HEK293 (cell line): ENCODE results near the gene SNTG2.

Source experiments
- CTCF ChIA-PET: fragments of 350-600 bp; formaldehyde crosslinking; extraction: SDS; loops from one replicate; lab custom pipeline; 2021; ENCODE audit warnings: antibody characterized with exemption; lab: Yijun Ruan, JAX
- POLR2A ChIA-PET: fragments of 300-600 bp; formaldehyde crosslinking; extraction: SDS; loops from one replicate; lab custom pipeline; 2020; ENCODE audit warnings: antibody characterized with exemption, inconsistent platforms; lab: Yijun Ruan, JAX
- H3K27ac ChIP-seq: fragments of 200-500 bp; sonication (Bioruptor generic); 2 replicates; pipeline ENCODE4 v1.5.1; 2014; ENCODE audit warnings: low read depth, low read length, control low read depth, inconsistent platforms; ENCODE audit errors: extremely low read depth
- H3K36me3 ChIP-seq, 2 experiments: fragments of 200-500 bp in 1 of 2; sonication (Bioruptor generic) in 1 of 2; 1 replicate in 1 of 2; 2 replicates in 1 of 2; pipeline ENCODE4 v1.5.1; 2014 to 2017; ENCODE audit warnings: inconsistent platforms in 2 of 2, low read length in 2 of 2; ENCODE audit not compliant: control insufficient read depth in 2 of 2, insufficient read depth in 1 of 2
- H3K4me1 ChIP-seq: fragments of 200-500 bp; sonication (Bioruptor generic); 2 replicates; pipeline ENCODE4 v1.5.1; 2014; ENCODE audit warnings: mild to moderate bottlenecking, low read length, inconsistent platforms; ENCODE audit not compliant: control insufficient read depth, insufficient read depth
- H3K4me3 ChIP-seq: 2 replicates; pipeline ENCODE4 v1.5.1; 2011; ENCODE audit warnings: low read depth, mild to moderate bottlenecking, control low read depth, low read length, moderate library complexity
- H3K9me3 ChIP-seq: fragments of 200-500 bp; sonication (Bioruptor generic); 2 replicates; pipeline ENCODE4 v1.5.1; 2014; ENCODE audit warnings: low read depth, low read length, inconsistent platforms; ENCODE audit not compliant: control insufficient read depth, insufficient read depth
- EGR2 ChIP-seq: fragments of 450-650 bp; formaldehyde crosslinking; IDR thresholded peaks from 2 replicates; pipeline ENCODE4 v1.5.1; 2016; ENCODE audit warnings: low read depth, missing biosample characterization, missing genetic modification characterization
- OSR2 ChIP-seq: fragments of 450-650 bp; formaldehyde crosslinking; IDR thresholded peaks from 2 replicates; pipeline ENCODE4 v1.5.1; 2016; ENCODE audit warnings: missing biosample characterization, missing genetic modification characterization
- ZNF19 ChIP-seq: fragments of 450-650 bp; formaldehyde crosslinking; IDR thresholded peaks from 2 replicates; pipeline ENCODE4; 2016; ENCODE audit warnings: missing biosample characterization, missing genetic modification characterization, low read depth
- ZNF274 ChIP-seq, 2 experiments: fragments of 200-500 bp in 1 of 2; fragments of 450-650 bp in 1 of 2; sonication (Bioruptor generic) in 1 of 2; formaldehyde crosslinking in 1 of 2; IDR thresholded peaks; 2 replicates each; pipeline versions ENCODE4 v1.5.1 to v1.6.1; 2014 to 2016; ENCODE audit warnings: borderline replicate concordance in 1 of 2, inconsistent platforms in 1 of 2, low read length in 1 of 2, missing biosample characterization in 1 of 2, missing genetic modification characterization in 1 of 2
- ZNF292 ChIP-seq: fragments of 450-650 bp; formaldehyde crosslinking; IDR thresholded peaks from 2 replicates; pipeline ENCODE4 v1.5.1; 2016; ENCODE audit warnings: low read depth, missing biosample characterization, missing genetic modification characterization, borderline replicate concordance
- ZNF549 ChIP-seq: fragments of 450-650 bp; IDR thresholded peaks from 2 replicates; pipeline ENCODE4 v1.5.1; 2018; ENCODE audit warnings: missing biosample characterization, missing genetic modification characterization, mild to moderate bottlenecking, inconsistent platforms, moderate library complexity
- ZNF571 ChIP-seq: fragments of 450-650 bp; formaldehyde crosslinking; IDR thresholded peaks from 2 replicates; pipeline ENCODE4 v1.5.0; 2017; ENCODE audit warnings: missing biosample characterization, missing genetic modification characterization
- ZNF600 ChIP-seq: fragments of 450-650 bp; formaldehyde crosslinking; IDR thresholded peaks from 2 replicates; pipeline ENCODE4 v1.5.1; 2016; ENCODE audit warnings: missing biosample characterization, missing genetic modification characterization
- ZXDB ChIP-seq: fragments of 450-650 bp; formaldehyde crosslinking; IDR thresholded peaks from 2 replicates; pipeline ENCODE4 v1.5.1; 2016; ENCODE audit warnings: missing biosample characterization, missing genetic modification characterization
- TF ChIP-seq, protein P1 (sequence below): fragments of 450-650 bp; formaldehyde crosslinking; IDR thresholded peaks from 2 replicates; pipeline ENCODE4; 2016; ENCODE audit warnings: missing biosample characterization, missing genetic modification characterization
- TF ChIP-seq, protein P2 (sequence below): fragments of 450-650 bp; formaldehyde crosslinking; IDR thresholded peaks from 2 replicates; pipeline ENCODE4 v1.5.1; 2016; ENCODE audit warnings: missing biosample characterization, missing genetic modification characterization
- TF ChIP-seq, protein P3 (sequence below): fragments of 450-650 bp; formaldehyde crosslinking; IDR thresholded peaks from 2 replicates; pipeline ENCODE4 v1.5.1; 2016; ENCODE audit warnings: missing biosample characterization, missing genetic modification characterization
- TF ChIP-seq, protein P4 (sequence below): fragments of 450-650 bp; formaldehyde crosslinking; IDR thresholded peaks from 2 replicates; pipeline ENCODE4 v1.5.1; 2016; ENCODE audit warnings: missing biosample characterization, missing genetic modification characterization
- TF ChIP-seq, protein P5 (sequence below): fragments of 450-650 bp; formaldehyde crosslinking; IDR thresholded peaks from 2 replicates; pipeline ENCODE4 v1.5.1; 2017; ENCODE audit warnings: missing biosample characterization, missing genetic modification characterization
- TF ChIP-seq, protein P6 (sequence below): sonication (generic); formaldehyde crosslinking; IDR thresholded peaks from 2 replicates; pipeline ENCODE4 v1.8.1; 2022; ENCODE audit warnings: mild to moderate bottlenecking, moderate library complexity, missing genetic modification reagents

The SNTG2 gene

DNA sequence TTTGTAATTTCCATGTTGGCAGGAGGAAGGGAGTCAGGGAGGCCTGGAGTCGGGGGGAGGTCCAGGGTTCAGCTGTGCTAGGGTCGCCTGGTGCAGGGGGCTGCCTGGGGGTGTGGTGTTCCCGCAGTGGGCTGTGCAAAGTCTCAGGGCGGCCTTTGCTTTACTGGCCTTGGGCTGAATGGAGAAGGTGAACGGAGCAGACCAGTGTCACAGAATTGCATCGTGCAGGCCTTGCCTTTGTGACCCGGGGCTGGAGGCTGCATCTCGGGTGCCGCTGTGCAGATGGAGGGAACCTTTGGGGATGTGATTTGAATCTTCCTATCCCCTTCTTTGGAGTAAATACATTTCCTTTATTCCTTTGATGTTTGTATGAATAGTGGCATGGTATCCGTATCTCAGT lies 8.8 kb downstream of the SNTG2 start:
- H3K4me1 ChIP-seq, result no peaks in the 10 kb centered on the region
- TF ChIP-seq, protein P1, sequence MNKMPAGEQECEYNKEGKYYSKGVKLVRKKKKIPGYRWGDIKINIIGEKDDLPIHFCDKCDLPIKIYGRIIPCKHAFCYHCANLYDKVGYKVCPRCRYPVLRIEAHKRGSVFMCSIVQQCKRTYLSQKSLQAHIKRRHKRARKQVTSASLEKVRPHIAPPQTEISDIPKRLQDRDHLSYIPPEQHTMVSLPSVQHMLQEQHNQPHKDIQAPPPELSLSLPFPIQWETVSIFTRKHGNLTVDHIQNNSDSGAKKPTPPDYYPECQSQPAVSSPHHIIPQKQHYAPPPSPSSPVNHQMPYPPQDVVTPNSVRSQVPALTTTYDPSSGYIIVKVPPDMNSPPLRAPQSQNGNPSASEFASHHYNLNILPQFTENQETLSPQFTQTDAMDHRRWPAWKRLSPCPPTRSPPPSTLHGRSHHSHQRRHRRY (tag by site-specific recombination), result no peak
- TF ChIP-seq, protein P2, sequence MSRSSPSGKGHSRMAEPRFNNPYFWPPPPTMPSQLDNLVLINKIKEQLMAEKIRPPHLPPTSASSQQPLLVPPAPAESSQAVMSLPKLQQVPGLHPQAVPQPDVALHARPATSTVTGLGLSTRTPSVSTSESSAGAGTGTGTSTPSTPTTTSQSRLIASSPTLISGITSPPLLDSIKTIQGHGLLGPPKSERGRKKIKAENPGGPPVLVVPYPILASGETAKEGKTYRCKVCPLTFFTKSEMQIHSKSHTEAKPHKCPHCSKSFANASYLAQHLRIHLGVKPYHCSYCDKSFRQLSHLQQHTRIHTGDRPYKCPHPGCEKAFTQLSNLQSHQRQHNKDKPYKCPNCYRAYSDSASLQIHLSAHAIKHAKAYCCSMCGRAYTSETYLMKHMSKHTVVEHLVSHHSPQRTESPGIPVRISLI (tag by site-specific recombination), result no peak
- no peak for TF ChIP-seq ZNF19
- TF ChIP-seq, all 188 proteins: peak for 0
- H3K4me3 ChIP-seq, result no peak overlapping the region
- no peaks in the 10 kb centered on the region for H3K36me3 ChIP-seq
- ChIA-PET POLR2A (no interaction called here), CTCF (interaction anchor here (1.1 kb wide), 1 partner anchor 169 kb away, joined by 3 read pairs; no protein-coding TSS in a partner anchor)
- no peak overlapping the region for H3K27ac ChIP-seq
- H3K9me3 ChIP-seq, result no peaks in the 10 kb centered on the region

DNA sequence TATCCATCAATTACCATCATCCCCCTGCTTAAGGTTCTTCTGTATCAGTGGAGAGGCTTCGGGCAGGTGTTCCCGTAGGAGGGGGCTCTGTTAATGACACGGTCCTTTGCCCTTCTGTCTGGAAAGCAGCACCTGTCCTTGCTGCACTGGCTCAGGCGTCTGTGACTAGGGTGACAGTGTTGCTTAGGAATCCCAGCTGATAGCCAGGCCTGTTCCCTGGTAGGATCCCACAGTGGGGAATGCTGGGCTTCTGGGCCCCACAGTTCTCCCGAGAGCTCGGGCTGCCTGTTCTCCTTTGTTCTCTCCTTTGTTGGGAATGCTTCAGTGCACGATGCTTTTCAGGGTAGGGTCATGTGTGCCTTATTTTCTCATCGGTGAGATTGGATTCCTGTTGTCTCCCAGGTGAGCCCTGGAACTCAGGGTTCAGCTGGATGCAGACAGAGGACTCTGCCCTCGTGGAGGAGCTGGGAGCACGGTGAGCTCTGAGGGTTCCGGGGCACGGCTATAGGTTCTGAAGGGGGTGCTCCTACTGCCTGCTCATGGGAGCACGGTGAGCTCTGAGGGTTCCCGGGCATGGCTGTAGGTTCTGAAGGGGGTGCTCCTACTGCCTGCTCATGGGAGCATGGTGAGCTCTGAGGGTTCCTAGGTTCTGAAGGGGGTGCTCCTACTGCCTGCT lies 9.6 kb downstream of the SNTG2 start:
- Histone ChIP-seq H3K36me3 (no peaks in the 10 kb centered on the region), H3K27ac (no peak overlapping the region), H3K4me1 (no peaks in the 10 kb centered on the region), H3K9me3 (no peaks in the 10 kb centered on the region), H3K4me3 (no peak overlapping the region)
- CTCF ChIA-PET, result interaction anchor here (0.6 to 1.3 kb wide), 3 partner anchors 246 to 591 kb away, joined by 3 read pairs; no protein-coding TSS in a partner anchor
- POLR2A ChIA-PET, result interaction anchor here (1.0 kb wide), 1 partner anchor 10 kb away, joined by 3 read pairs; the partner anchor contains the start of gene SNTG2
- TF ChIP-seq, protein P3, sequence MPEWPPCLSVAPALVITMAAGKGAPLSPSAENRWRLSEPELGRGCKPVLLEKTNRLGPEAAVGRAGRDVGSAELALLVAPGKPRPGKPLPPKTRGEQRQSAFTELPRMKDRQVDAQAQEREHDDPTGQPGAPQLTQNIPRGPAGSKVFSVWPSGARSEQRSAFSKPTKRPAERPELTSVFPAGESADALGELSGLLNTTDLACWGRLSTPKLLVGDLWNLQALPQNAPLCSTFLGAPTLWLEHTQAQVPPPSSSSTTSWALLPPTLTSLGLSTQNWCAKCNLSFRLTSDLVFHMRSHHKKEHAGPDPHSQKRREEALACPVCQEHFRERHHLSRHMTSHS, result no peak
- TF ChIP-seq ZNF549 (tag by site-specific recombination) (no peak), ZNF274 (IDR thresholded peaks at IDR 0.05; ENCODE audit: low read length) (no peak), ZNF274 (tag by site-specific recombination; IDR thresholded peaks at IDR 0.05; ENCODE audit: borderline replicate concordance) (no peak), ZNF292 (tag by site-specific recombination) (no peak), EGR2 (no peak), OSR2 (no peak), ZXDB (tag by site-specific recombination) (no peak), ZNF600 (no peak), ZNF571 (tag by site-specific recombination) (no peak)
- TF ChIP-seq, protein P4, sequence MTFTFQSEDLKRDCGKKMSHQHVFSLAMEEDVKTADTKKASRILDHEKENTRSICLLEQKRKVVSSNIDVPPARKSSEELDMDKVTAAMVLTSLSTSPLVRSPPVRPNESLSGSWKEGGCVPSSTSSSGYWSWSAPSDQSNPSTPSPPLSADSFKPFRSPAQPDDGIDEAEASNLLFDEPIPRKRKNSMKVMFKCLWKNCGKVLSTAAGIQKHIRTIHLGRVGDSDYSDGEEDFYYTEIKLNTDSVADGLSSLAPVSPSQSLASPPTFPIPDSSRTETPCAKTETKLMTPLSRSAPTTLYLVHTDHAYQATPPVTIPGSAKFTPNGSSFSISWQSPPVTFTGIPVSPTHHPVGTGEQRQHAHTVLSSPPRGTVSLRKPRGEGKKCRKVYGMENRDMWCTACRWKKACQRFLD (tag by site-specific recombination), result no peak
- TF ChIP-seq, protein P5, sequence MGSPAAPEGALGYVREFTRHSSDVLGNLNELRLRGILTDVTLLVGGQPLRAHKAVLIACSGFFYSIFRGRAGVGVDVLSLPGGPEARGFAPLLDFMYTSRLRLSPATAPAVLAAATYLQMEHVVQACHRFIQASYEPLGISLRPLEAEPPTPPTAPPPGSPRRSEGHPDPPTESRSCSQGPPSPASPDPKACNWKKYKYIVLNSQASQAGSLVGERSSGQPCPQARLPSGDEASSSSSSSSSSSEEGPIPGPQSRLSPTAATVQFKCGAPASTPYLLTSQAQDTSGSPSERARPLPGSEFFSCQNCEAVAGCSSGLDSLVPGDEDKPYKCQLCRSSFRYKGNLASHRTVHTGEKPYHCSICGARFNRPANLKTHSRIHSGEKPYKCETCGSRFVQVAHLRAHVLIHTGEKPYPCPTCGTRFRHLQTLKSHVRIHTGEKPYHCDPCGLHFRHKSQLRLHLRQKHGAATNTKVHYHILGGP (tag by site-specific recombination), result no peak
- TF ChIP-seq, protein P6, sequence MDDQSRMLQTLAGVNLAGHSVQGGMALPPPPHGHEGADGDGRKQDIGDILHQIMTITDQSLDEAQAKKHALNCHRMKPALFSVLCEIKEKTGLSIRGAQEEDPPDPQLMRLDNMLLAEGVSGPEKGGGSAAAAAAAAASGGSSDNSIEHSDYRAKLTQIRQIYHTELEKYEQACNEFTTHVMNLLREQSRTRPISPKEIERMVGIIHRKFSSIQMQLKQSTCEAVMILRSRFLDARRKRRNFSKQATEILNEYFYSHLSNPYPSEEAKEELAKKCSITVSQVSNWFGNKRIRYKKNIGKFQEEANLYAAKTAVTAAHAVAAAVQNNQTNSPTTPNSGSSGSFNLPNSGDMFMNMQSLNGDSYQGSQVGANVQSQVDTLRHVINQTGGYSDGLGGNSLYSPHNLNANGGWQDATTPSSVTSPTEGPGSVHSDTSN (CRISPR knock-in tag), result no peak
